ENCODE data around the gene GH1. TPM values are rescaled to one million over a fixed set of nuclear protein-coding genes. Genes with fewer than 3 reads are reported as not detected.

The GH1 gene
- total RNA-seq, 1 donor from 2014 or later: not detected

- Histone ChIP-seq H3K36me3 (no peaks in the 10 kb centered on the region), H3K4me3 (no peak overlapping the region), H3K27ac (no peak overlapping the region), H3K9me3 (no peaks in the 10 kb centered on the region), H3K4me1 (peaks cover 22% of the 10 kb centered on the region), H3K27me3 (no peaks in the 10 kb centered on the region)
- DNase-seq (ENCODE audit: extremely low spot score in 2 of 2): no peak
- TF ChIP-seq POLR2AphosphoS5 (IDR thresholded peaks at IDR 0.05; ENCODE audit: insufficient read depth in 1 of 2, low read depth in 1 of 2) (no peak), POLR2A (IDR thresholded peaks at IDR 0.05) (no peak)
- TF ChIP-seq, protein P1, sequence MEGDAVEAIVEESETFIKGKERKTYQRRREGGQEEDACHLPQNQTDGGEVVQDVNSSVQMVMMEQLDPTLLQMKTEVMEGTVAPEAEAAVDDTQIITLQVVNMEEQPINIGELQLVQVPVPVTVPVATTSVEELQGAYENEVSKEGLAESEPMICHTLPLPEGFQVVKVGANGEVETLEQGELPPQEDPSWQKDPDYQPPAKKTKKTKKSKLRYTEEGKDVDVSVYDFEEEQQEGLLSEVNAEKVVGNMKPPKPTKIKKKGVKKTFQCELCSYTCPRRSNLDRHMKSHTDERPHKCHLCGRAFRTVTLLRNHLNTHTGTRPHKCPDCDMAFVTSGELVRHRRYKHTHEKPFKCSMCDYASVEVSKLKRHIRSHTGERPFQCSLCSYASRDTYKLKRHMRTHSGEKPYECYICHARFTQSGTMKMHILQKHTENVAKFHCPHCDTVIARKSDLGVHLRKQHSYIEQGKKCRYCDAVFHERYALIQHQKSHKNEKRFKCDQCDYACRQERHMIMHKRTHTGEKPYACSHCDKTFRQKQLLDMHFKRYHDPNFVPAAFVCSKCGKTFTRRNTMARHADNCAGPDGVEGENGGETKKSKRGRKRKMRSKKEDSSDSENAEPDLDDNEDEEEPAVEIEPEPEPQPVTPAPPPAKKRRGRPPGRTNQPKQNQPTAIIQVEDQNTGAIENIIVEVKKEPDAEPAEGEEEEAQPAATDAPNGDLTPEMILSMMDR (IDR thresholded peaks at IDR 0.05): no peak
- intact Hi-C loops (cut with DNase I): loop anchor here (5.0 kb wide), 1 partner anchor 1037 kb away; no protein-coding TSS in a partner anchor
These were observed 15.8 kb upstream of the GH1 start for GRCh38 chr17:63934183-63935112.

- TF ChIP-seq POLR2AphosphoS5 (IDR thresholded peaks at IDR 0.05; ENCODE audit: insufficient read depth in 1 of 2, low read depth in 1 of 2): no peak
- TF ChIP-seq, protein P1 (IDR thresholded peaks at IDR 0.05): no peak
- TF ChIP-seq POLR2A (IDR thresholded peaks at IDR 0.05): no peak
- DNase-seq (ENCODE audit: extremely low spot score in 2 of 2): no peak
- Histone ChIP-seq H3K9me3 (no peaks in the 10 kb centered on the region), H3K27ac (no peak overlapping the region), H3K4me1 (peaks cover 22% of the 10 kb centered on the region), H3K36me3 (no peaks in the 10 kb centered on the region), H3K4me3 (no peak overlapping the region), H3K27me3 (no peaks in the 10 kb centered on the region)
- intact Hi-C loops (cut with DNase I): no loop called here
These were observed 15.0 kb upstream of the GH1 start for GRCh38 chr17:63933598-63933997.

DNA sequence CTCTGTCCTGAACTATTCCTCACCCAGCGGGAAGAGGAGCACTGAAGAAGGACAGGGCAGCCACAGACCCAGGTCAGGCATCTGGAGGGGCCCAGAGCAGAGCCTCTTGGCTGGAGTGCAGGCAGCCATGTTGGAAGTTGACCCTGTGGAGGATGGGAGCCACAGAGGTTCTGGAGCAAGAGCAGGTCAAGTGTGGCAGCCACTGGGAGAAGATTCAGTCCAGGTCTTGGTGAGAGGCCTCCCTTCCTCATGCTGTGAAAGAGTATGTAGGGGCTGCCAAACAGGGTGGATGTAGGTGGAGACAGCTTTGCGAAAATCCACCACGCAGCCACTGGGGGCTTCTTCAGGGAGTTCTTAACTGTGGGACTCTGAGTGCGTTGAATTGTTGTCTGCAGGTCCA lies 14.1 kb upstream of the GH1 start:
- Histone ChIP-seq H3K4me1 (peaks cover 22% of the 10 kb centered on the region), H3K27ac (no peak overlapping the region), H3K4me3 (no peak overlapping the region), H3K27me3 (no peaks in the 10 kb centered on the region), H3K9me3 (no peaks in the 10 kb centered on the region), H3K36me3 (no peaks in the 10 kb centered on the region)
- TF ChIP-seq, protein P1 (IDR thresholded peaks at IDR 0.05): no peak
- no peak for TF ChIP-seq POLR2A (IDR thresholded peaks at IDR 0.05)
- TF ChIP-seq POLR2AphosphoS5 (IDR thresholded peaks at IDR 0.05; ENCODE audit: insufficient read depth in 1 of 2, low read depth in 1 of 2): no peak
- no peak for DNase-seq (ENCODE audit: extremely low spot score in 2 of 2)
- intact Hi-C loops (cut with DNase I): no loop called here

DNA sequence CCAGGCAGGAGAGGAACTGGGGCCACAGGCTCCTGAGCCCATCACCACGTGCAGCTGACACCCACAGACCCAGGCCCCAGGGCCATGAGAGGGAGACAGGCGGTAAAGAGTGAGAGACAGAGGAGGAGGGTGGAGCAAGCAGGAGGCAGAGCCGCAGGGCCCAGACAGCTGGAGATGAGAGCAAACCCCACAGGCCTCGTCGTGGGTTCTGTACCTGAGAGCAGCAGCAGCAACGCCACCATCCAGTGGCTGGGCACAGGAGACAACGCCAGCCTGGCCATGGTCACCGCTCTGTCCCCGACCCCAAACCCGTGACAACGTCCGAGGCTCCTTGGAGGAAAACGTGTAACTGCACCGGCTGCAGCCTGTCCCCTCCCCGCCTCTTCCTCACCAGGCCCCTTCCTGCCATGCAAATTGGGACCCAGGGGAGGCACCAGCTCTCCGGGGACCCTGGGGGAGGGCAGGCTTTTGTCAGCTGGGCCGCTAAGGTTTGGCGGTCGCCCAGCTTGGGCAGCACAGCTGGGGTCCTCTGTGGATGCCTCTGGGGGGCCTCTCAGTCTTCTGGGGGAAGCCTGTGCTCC lies 13.4 kb upstream of the GH1 start, which contains the start of gene CD79B:
TSS of gene CD79B (minus strand) at position 351 of the 581 bp plus-strand sequence. CDS start at position 281, 70 bp downstream.
- intact Hi-C loops (cut with DNase I): no loop called here

More for the DNA sequence above, 13.4 kb upstream of the GH1 start, which contains the start of gene CD79B:
- H3K9me3 ChIP-seq: no peaks in the 10 kb centered on the region
- H3K27me3 ChIP-seq: no peaks in the 10 kb centered on the region
- peaks cover 22% of the 10 kb centered on the region for H3K4me1 ChIP-seq
- TF ChIP-seq, protein P1 (IDR thresholded peaks at IDR 0.05): no peak
- no peak for TF ChIP-seq POLR2AphosphoS5 (IDR thresholded peaks at IDR 0.05; ENCODE audit: insufficient read depth in 1 of 2, low read depth in 1 of 2)
- no peak for TF ChIP-seq POLR2A (IDR thresholded peaks at IDR 0.05)
- no peak for DNase-seq (ENCODE audit: extremely low spot score in 2 of 2)
- H3K27ac ChIP-seq: peak within 1 kb of the TSS; percentile 63
- H3K36me3 ChIP-seq: no peaks in the 10 kb centered on the region
- peak within 1 kb of the TSS; percentile 3 to 11 for H3K4me3 ChIP-seq

All from vagina (tissue), 2 donors.